ENCODE data around the gene CASP10.

- TF ChIP-seq BRD4 (CRISPR knock-in tag; IDR thresholded peaks at IDR 0.05) (no peak), POLR2A (IDR thresholded peaks at IDR 0.05; ENCODE audit: insufficient read depth in 1 of 2, low read depth in 2 of 2, low read length in 2 of 2) (no peak), KDM5B (CRISPR knock-in tag; IDR thresholded peaks at IDR 0.05; ENCODE audit: borderline replicate concordance) (no peak), ZFP91 (CRISPR knock-in tag; IDR thresholded peaks at IDR 0.05; ENCODE audit: borderline replicate concordance) (no peak), REXO4 (CRISPR knock-in tag; IDR thresholded peaks at IDR 0.05; ENCODE audit: borderline replicate concordance) (no peak), ATF3 (CRISPR knock-in tag; IDR thresholded peaks at IDR 0.05) (no peak), CTCF (CRISPR knock-in tag; IDR thresholded peaks at IDR 0.05) (no peak), TIGD3 (CRISPR knock-in tag; IDR thresholded peaks at IDR 0.05; ENCODE audit: borderline replicate concordance) (no peak), SMAD1 (CRISPR knock-in tag; IDR thresholded peaks at IDR 0.05; ENCODE audit: borderline replicate concordance, low read depth) (no peak), MYC (CRISPR knock-in tag; IDR thresholded peaks at IDR 0.05; ENCODE audit: borderline replicate concordance) (no peak)
These were observed 11.6 kb upstream of the CASP10 start for GRCh38 chr2:201171259-201171814.

Data from HepG2 (cell line).